ENCODE results near the gene ARL15.

The ARL15 gene

DNA sequence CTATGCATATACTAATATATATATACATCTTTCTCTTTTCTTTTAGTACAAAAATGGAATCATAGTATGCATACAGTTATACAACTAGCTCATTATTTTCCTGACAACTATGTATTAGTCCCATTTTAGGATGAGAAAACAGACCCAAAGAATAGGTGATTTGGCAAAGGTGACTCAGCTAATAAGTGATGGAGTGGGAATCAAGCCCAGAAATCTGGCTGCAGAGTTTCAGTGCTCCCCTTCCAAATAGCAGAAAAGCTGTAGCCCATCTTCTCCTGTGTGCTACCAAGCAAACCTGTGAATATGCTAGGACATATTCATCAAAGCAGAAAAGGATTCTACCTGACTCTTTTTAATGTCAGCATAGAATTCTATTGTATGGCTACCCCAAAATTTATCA is 114.7 kb downstream of the ARL15 start:
- no peak for DNase-seq

DNA sequence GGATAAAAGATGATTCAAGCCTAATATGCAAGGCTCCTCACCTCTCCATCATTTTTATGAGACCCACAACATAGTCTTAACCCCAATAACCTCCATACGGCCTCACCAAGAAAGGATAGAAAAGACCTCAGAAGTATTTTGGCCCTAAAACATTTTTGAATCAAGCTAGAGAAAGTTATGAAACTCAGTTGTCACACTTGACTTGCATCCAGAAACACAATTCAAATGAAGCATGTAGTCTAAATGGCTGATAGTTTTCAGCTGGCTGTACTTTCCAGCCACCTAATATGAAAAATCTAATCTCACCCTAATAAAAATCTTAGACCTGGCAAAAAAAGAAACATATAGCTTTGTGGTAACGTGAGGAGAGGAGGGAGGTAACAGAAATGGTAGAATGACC is 116.1 kb downstream of the ARL15 start:
- no peak for DNase-seq

DNA sequence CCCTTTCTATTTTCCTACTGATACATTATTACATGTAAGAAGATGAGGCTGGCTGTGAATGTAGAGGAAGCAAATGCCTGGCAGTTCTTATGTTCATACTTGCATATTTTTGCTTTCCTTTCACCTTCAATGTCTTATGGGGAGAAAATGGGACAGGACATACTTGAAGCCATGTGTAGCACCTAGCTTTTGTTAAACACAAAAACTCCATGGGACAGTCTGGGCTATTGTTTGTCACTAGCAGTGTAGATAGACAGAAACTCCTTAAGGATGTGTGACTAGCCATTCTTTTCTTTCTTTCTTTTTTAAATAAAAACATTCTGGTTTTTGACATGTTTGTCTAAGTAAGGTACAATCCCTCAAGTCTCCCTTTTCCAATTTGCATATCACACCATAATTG is 122.7 kb downstream of the ARL15 start:
- DNase-seq: no peak

DNA sequence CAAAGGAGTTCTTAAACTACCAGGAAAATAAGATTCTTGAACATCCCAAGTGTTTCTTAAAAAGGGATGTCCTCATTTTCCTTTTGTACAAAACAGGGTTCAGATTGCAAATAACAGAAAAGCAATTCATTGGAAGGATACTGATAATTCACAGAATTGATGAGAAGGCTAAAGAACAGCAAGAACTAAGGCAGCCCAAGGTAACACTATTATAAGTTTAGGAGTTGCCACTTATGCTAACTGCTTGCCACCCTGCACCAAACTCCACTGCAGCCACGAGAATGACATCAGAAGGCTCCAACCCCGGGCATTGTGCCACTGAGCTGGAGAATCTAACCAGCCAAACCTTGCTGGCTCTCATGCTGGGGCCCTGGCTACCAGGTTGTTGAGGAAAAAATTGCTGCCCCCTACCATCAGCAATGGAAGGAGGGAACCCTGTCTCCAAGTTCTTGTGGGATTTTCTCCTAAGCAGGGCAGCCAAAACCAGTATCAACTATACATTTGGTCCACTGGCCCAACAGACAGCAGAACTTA is 123.4 kb downstream of the ARL15 start:
- DNase-seq: no peak

DNA sequence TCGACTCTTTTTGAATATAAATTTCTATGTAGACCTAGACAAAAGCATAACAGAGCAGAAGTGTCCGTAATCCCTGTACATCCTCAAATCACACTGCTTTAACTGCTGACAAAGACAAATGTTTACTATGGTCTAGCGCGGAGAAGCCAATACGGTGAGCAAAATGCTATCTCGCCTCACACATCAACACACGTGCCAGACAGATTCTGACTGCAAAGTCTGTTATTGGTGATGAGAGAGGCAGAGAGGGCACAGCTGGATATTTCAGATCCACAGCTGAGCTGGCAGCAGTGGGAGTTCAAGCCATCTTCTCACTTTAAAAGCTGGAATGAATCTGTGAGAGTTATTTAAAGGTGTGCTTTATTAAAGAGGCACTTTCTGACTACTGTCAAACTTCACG is 124.3 kb downstream of the ARL15 start:
- no peak for DNase-seq

DNA sequence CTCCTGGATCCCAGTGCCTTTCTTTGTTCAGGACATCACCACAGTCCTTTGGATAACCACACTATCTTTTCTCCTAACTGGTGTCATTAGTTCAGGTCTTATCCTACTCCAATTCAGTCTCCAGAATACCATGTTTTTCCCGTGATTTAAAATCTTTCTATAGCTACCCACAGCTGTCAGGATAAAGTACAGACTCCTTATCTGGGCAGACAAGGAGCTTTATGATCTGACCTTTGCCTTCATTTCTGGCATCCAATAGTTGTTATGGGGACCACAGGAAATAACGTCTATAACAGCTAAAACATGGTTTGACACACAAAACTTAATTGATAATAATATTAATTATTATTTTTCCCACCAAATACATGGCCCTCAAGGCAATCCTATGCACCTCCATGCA is 125.6 kb downstream of the ARL15 start:
- DNase-seq: no peak

DNA sequence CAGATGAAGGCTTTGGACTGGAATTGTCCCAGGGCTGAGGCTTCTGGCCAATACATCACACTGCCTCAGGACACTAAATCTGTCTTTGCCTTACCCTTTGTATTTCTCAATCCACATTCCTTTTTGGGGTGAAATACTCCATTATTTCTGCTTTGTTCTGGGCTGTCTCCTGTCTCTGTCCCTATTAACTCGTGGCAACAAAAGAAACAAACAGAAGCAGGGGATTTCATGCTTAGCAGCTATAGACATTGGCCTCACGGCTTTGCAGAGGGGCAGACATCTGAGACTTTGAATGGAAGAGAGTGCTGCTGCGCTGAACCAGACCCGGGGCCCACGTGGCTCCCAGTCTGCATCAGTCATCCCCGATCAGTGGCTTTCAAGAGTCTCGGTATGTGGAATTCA is 129.7 kb downstream of the ARL15 start:
- no peak for DNase-seq

DNA sequence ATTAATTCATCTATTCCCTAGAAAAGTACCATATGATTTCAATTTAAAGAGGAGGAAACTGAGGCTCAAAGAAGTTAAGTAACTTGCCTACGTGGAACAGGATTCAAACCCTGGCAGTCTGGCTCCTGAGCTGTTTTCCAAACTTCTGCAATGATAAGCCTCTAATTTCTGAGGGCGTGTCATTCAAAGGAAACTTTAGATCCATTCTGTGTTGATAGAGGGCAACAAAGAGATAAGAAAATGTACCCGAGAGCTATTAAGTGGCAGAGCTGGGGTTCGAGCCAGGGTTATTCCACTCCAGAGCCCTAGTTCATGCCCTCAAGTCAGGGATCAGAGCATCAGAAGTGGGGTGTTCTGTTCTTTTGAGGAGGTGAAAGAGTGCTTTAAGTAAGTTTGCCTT is 131.4 kb downstream of the ARL15 start:
- no peak for DNase-seq

DNA sequence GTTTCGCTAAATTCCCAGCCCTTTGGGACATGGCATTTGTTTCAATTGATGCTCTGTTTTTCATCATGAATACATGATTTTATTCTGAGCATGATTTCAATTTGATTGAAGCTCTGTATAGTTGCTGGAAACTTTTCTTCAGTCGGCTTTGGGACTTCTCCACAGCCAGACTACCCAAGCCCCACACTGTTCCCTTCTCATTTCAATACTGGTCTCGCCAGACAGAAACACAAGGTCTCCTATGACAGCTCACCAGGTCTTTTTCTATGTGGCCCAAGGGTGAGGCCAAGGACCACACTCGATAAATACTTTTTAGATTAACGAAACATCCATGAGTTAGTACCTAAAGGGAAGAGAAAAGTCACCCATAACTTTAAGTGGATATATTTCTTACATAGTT is 132.2 kb downstream of the ARL15 start:
- DNase-seq: no peak

DNA sequence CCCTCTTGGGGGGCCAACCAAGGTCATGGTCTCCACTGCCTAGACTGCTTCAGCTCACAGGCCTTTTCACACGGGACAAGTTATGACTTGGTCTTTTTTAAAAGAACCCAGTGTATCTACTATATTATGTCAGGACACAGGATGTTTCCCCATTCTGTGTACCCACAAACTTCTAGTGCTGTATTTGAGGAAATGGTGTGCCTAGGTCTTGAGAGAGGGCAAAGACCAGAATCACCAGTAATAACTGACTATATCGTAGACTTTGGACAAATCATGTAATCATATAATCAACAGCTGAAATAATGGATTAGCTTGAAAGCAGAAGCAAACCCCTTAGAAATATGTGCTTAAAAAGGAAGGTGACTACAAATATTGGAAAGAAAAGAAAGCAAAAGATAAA is 133.3 kb downstream of the ARL15 start:
- DNase-seq: no peak

DNA sequence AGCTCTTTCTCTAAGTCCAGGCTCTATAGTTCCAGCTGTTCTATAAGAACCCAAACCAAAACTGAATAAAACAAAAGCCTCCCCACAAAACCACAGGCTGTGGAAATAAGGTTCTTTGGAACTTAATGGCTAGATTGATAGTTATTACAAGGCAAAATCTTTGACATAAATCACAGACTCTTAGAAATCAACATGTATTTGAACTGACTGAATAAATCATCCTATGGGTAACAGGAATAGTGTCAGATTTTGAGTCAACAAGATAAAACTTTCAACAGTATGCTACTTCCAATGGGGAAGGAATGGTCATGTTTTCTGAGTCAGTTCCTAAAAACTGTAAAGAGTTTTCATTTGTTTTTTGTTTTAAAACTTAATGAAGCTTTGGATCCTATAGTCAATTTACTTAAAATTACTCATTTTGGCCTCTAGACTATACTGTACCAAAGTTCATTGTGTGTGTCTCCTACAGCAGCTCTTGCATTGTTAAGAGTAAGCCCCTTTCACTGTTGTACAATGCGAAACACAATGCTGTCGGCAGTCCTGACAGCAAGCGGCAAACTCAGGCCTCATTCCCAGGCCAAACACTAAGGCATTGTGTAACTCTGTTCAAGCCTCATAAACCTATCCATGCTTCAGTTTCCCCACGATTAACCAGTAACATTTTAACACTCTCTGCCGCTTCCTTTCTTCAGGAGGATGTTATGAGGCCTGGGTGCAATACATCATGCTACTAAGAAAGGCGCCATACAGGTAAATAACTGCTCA is 134.1 kb downstream of the ARL15 start:
- no peak for DNase-seq

DNA sequence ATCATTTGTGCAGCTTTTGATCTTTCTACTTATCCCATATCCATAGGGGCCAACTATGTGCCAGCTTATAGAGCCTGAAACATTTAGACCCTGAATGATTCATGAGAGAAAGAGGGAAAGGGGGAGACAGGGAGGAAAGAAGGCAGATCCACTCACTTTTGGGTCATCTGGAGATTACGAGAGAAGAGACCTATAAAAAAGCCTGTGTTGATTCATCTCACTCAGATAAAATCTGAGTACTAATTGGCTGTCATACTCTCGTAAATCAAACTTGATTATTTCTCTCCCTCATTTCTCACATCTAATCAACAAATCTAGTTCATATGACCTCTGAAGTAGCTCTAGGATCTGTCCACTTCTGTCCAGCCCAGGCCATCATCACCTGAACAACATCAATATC is 137.1 kb downstream of the ARL15 start:
- no peak for DNase-seq

DNA sequence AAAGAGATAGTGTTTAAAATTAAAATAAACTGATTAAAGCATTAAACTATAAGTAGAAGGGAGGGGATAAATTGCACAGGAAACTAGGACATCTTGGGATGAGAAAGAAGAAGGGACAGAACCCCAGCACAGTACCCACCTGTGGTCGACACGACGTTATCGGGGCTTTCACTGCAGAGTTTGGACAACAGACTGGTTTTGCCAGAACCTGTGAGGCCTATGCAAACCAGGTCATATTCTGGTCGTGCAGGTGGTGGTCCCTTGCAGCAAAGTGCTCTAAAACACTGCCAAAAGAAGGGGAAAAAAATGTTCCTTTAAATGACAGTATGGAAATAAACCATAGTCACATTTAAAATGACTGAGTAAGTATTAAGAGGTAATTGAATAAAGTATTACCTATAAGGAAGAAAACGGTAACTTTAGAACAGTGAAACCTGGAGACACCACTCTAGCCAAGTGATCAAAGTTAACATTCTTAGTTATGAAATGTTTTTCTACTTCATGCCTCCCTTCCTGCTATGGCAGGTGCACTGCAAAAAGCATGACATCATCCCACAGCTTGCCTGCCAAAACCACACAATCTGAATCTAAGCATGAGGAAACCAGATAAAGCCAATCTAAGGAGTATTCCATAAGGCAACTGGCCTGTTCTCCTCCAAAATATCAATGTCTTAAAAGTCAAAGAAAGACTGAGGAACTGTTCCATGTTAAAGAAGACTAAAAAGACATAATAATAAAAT is 138.6 kb downstream of the ARL15 start:
- no peak for DNase-seq

DNA sequence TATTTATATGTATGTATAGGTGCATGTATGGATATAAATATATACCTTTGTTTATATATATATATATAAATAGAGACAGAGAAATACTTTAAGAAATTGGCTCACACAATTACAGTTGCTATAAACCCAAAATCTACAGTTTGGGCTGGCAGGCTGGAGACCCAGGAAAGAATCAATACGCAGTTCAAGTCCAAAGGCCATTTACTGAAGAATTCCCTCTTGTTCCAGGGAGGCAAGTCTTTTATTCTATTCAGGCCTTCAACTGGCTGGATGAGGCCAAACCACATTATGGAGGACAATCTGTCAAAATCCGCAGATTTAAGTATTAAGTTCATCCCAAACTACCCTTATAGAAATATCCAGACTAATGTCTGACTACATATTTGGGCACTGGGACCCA is 144.7 kb downstream of the ARL15 start:
- DNase-seq: no peak

DNA sequence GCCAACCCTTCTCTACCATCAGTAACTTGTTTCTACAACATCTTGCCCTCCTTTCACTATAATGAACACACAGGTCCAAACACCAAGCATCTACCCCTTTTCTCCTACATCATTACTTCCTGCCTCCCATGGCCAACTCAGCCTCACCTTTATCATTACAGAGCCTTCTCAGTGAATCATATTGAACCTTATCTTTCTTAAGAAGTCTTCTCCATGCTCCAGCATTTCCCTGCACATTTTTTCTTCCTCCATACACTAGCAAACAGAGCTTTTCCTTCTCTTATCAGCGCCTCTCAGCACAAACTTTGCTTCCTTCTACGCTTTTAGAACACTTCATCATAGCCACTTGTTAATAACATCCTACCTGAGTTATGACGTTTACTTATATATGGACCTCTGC is 148.2 kb downstream of the ARL15 start:
- no peak for DNase-seq

DNA sequence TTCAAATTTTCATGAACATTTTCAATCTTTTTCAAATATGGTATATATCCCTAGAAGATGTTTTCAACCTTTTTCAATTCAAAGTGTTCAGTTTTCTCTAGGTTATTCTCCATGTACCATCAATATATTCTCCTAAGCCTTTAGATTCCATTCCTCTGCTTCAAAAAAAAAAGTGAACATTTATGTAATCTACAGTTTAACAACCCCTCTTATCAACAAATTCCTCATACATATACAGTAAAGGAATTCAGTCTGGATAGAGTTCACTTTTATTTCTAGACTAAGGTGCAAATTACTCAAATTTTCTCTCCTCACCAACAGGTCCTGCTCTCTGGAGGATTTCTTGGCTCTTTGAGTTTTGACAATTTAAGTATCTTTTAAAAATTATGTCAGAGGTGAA is 150.0 kb downstream of the ARL15 start:
- DNase-seq: no peak

DNA sequence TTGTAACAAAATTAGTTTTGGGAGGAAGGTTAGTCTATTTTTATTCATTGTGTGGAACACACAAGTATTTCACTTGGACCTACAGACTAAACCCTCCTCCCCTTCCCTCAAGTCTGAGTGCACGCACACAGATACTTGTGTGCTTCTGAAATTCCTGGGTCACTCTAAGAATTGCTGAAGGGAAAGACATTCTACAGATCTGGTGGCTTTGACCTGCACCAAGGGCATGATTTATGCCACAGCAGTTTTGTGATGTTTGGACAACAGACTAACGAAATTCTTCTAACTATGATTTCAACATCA is 150.5 kb downstream of the ARL15 start:
- no peak for DNase-seq

DNA sequence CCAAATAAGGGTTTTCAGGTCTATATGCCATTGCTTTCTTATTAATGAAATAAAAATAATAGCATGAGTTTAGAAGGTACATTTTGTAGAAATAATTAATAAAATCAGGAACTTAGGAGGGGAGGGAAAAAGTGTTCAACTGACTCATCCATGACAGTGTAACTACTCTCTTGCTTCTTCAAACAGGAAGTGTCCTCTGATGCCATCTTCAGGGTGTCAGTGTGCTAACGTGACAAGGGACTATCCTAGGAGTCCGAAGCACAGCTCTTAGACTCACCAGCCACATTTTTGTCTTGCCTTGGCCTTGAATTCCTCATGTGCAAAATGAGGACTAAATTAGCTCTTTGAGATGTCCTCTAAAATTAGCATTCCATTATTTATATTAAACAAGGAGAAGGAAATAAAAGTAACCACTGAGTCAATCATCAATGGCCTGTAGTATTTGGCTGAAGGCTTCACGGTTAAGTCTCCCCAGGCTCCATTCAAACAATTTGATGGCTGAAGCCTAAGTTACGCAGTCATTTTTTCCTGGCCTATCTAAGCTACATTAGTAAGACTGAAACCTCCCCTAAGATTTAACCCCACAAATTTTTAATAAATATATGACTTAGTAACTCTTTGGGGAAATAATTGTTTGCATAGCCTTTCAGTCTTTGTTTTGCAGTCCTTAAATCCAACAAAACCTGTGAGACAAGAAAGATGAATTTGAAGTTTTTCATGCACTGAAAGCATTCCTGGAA is 151.1 kb downstream of the ARL15 start:
- no peak for DNase-seq

DNA sequence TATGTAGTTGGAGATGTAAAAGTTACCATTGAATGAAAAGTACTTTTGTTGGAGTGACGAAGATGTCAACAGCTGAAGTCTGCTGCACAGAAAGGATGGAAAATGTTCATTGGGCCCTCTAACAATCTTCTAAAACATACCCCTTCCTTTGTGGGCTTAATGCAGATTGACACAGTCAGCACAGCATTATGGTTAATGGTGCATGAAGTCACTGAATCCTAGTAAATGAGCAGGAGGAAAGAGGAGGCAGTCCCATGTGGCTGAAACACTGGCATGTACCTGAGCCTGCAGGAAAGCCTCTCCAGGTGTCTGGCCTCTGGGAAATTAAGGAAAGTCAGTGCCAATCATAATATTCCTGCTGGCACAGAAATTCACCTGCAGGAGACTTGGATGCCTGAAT is 153.8 kb downstream of the ARL15 start:
- no peak for DNase-seq

DNA sequence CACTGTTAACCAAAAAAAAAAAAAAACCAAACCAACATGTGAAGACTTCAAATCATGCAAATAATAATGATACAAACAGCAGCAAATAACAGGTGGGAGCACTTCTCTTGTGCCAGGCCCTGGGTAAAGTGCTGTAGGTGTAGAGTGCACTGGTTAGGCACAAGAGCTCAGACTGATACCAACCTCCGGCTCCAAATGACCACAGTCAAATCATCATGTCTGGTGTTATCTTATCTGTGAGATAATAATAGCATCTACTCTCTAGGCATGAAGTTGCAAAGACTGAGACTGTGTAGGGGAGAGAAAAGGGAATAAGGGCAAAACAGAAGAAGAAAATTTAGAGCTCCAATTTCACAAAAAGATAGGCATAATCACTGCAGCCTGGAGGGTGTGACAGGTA is 159.5 kb downstream of the ARL15 start:
- DNase-seq: no peak

DNA sequence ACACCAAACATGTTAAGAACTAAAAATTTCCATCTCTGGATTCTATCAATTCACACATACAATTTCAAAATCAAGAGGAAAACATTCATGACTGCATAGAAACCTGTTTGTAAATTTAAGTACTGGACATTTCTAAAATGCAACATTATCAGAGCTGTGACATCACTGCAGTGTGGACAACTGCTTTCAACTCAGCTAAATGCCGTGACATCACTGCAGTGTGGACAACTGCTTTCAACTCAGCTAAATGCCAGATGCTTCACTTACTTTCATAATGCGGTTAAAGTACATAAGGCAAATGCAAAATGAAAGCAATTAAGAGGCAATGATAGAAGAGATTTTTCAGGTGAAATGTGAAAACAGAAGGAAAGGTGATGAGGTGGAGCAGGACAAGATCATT is 161.5 kb downstream of the ARL15 start:
- DNase-seq: no peak

DNA sequence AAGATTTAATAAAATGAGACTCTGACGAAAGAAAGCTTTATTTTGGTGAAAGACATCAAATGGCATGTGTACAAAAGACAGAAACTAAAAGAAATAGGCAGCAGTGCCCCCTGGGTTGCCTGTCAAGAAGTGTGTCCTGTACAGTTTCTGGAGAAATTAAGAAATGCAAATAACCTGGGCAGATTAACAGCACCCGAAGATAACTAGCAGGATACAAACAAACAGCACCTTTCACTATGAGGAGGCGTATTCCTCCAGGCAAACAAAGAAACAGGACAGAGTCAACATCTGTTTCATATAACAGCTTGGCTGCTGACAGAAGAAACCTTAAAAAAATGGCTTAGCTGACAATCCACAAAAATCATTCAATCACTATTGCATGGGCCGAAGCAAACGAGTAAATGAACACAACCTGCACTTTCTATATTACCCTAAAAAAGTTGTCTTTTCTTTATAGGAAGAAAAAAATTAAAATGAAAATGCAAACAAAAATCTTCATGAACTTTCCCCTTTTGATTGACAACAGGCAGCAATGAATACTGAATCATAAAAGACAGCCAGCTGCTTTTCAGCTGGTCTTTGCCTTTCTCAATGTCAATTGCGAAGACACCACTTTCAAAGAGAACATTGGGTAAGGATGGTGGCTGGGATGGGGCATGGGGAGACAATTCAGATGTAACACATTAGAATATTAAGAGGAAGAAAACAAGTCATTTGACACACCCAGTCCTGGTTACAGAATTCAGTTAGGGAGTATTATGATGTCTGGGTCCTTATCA is 162.1 kb downstream of the ARL15 start:
- no peak for DNase-seq

DNA sequence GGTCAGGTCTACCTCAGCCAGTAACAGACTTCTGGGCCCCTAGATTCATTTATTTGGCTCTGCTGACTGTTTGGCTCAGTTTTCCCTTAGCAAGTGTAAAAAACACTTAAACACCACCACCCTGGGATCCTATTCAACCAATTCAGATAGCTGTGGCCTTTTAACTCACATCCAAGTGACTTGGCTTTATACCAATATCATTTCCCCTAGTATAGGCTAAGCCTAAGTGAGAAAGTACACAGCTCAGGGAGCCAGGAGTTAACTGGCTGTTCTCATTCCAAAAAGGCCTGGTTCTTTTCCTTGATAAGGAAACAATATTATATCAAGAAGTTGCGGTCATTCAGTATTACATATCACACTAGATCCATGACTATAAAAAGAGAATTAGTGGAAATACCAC is 163.5 kb downstream of the ARL15 start:
- no peak for DNase-seq
